GM23338 (cell line): ENCODE measurements around the gene CD59. TPM values are rescaled to one million over a fixed set of nuclear protein-coding genes. Genes with fewer than 3 reads are reported as not detected.
A peak's percentile ranks its signal among the peaks of the same experiment; 100 is the strongest.

ENCODE experiments used
- ATAC-seq: fragments of 200-7000 bp; cut with Tn5 transposase; 3 replicates; pipeline ENCODE4 v1.9.1; 2020
- DNase-seq: peaks from one replicate; pipeline ENCODE4 v3.0.0-alpha.2; 2015; ENCODE audit warnings: low spot score
- H2AFZ ChIP-seq: fragments of 200-600 bp; sonication (generic); 2 replicates; pipeline ENCODE4 v1.8.0; 2016; ENCODE audit warnings: antibody characterized with exemption, mild to moderate bottlenecking, moderate library complexity
- H3F3A ChIP-seq: fragments of 200-600 bp; sonication (generic); replicated peaks from 2 replicates; pipeline ENCODE4 v1.8.0; 2017; ENCODE audit warnings: antibody characterized with exemption, mixed run types, low read depth
- H3K27ac ChIP-seq: fragments of 200-600 bp; sonication (generic); 2 replicates; pipeline ENCODE4 v1.6.1; 2016; ENCODE audit warnings: low read depth
- H3K27me3 ChIP-seq: fragments of 200-600 bp; sonication (generic); 2 replicates; pipeline ENCODE4 v1.8.0; 2016; ENCODE audit warnings: mild to moderate bottlenecking, mixed run types, moderate library complexity; ENCODE audit not compliant: insufficient read depth
- H3K36me3 ChIP-seq: fragments of 200-600 bp; sonication (generic); 2 replicates; pipeline ENCODE4 v1.8.0; 2016; ENCODE audit warnings: mild to moderate bottlenecking; ENCODE audit not compliant: insufficient read depth
- H3K4me1 ChIP-seq: fragments of 200-600 bp; sonication (generic); 2 replicates; pipeline ENCODE4 v1.8.0; 2016; ENCODE audit warnings: mild to moderate bottlenecking, moderate library complexity; ENCODE audit not compliant: insufficient read depth
- H3K4me2 ChIP-seq: fragments of 200-600 bp; sonication (generic); 2 replicates; pipeline ENCODE4 v1.7.1; 2017; ENCODE audit warnings: mixed run types
- H3K4me3 ChIP-seq: fragments of 200-600 bp; sonication (generic); 2 replicates; pipeline ENCODE4 v1.6.1; 2016; ENCODE audit warnings: mixed run types
- H3K79me2 ChIP-seq: fragments of 200-600 bp; sonication (generic); replicated peaks from 2 replicates; pipeline ENCODE4 v1.8.0; 2017; ENCODE audit warnings: mild to moderate bottlenecking; ENCODE audit not compliant: insufficient read depth
- H3K9me2 ChIP-seq: fragments of 200-600 bp; sonication (generic); 2 replicates; pipeline ENCODE4 v1.8.0; 2017; ENCODE audit not compliant: insufficient read depth
- H4K20me1 ChIP-seq: fragments of 200-600 bp; sonication (generic); replicated peaks from 2 replicates; pipeline ENCODE4 v1.8.0; 2017; ENCODE audit warnings: mild to moderate bottlenecking; ENCODE audit not compliant: insufficient read depth
- H3K27ac Mint-ChIP-seq: 2 replicates; pipeline ENCODE4 v1.8.0; 2020; ENCODE audit warnings: inconsistent platforms, mild to moderate bottlenecking, moderate library complexity, mixed read lengths
- H3K27me3 Mint-ChIP-seq: 3 replicates; pipeline ENCODE4 v1.8.0; 2022; ENCODE audit warnings: low read depth, mild to moderate bottlenecking, moderate library complexity, mixed read lengths, inconsistent platforms; ENCODE audit not compliant: insufficient read depth, poor library complexity
- H3K36me3 Mint-ChIP-seq: 3 replicates; pipeline ENCODE4 v1.8.0; 2021; ENCODE audit warnings: low read depth, mild to moderate bottlenecking, inconsistent platforms, moderate library complexity, mixed read lengths
- H3K4me1 Mint-ChIP-seq: 3 replicates; pipeline ENCODE4 v1.8.0; 2020; ENCODE audit warnings: mild to moderate bottlenecking, inconsistent platforms, mixed read lengths
- H3K4me3 Mint-ChIP-seq: 3 replicates; pipeline ENCODE4 v1.8.0; 2021; ENCODE audit warnings: moderate library complexity, mild to moderate bottlenecking, inconsistent platforms, mixed read lengths
- H3K9me3 Mint-ChIP-seq: 3 replicates; pipeline ENCODE4 v1.8.0; 2020; ENCODE audit warnings: moderate library complexity, mild to moderate bottlenecking, inconsistent platforms, mixed read lengths
- CREB1 ChIP-seq: fragments of 250-450 bp; sonication (Bioruptor Pico); IDR thresholded peaks from 2 replicates; pipeline ENCODE4 v1.5.0; 2020; ENCODE audit warnings: low read depth, mild to moderate bottlenecking, moderate library complexity
- EZH2phosphoT487 ChIP-seq: fragments of 200-600 bp; sonication (generic); IDR thresholded peaks from one replicate; pipeline ENCODE4 v1.8.1; 2018; ENCODE audit warnings: antibody characterized with exemption; ENCODE audit not compliant: unreplicated experiment
- ZNF114 ChIP-seq: fragments of 250-450 bp; sonication (Bioruptor Pico); IDR thresholded peaks from 2 replicates; pipeline ENCODE4 v1.5.0; 2020; ENCODE audit warnings: mild to moderate bottlenecking, moderate library complexity
- polyA plus RNA-seq: library from polyadenylated mRNA; unstranded; fragments of >200 nt; fragmentation: Nextera tagmentation; extraction: Ambion mirVana; gene quantifications from 2 replicates; pipeline ENCODE4 v1.2.1, GENCODE V29; 2016
- total RNA-seq: library from RNA; depleted of rRNA; stranded (reverse); fragments of >200 nt; shearing (Covaris generic); gene quantifications from 2 replicates; pipeline ENCODE4 v1.2.3, GENCODE V29; 2014
- TF ChIP-seq, protein P1 (sequence below): fragments of 250-450 bp; sonication (Bioruptor Pico); IDR thresholded peaks from 2 replicates; pipeline ENCODE4 v1.5.0; 2020; ENCODE audit warnings: mild to moderate bottlenecking, moderate library complexity
- TF ChIP-seq, protein P2 (sequence below), 2 experiments: fragments of 200-600 bp in 1 of 2; sonication (generic) in 1 of 2; conservative IDR thresholded peaks; 2 replicates each; pipeline versions ENCODE4 v1.5.1 to v1.6.1; 2016 to 2017; ENCODE audit warnings: antibody characterized with exemption in 2 of 2, low read depth in 2 of 2, mild to moderate bottlenecking in 2 of 2, moderate library complexity in 1 of 2
- TF ChIP-seq, protein P3 (sequence below): IDR thresholded peaks from one replicate; pipeline ENCODE4 v1.6.1; 2018; ENCODE audit warnings: antibody characterized with exemption; ENCODE audit not compliant: unreplicated experiment

The CD59 gene
- total and polyA plus RNA-seq, 2 experiments from 2014 or later: 41.5 to 86.6 TPM

DNA sequence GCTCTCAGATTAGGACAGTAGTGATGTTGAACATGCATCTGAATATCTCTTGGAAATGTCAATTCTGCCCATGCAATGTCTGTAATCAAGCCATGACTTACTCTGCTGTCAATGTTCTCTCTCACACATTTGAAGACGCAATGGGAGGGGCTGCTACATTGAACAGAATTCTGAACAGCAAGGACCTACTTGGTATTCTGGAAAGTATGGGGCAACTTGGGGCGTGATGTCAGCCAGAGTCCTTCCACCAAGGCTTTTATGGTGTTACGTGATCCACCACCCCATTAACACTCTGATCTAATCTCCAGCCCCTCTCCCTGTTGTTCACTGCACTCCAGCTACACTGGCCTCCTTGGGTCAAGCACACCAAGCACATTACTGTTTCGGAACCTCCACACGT is 7.1 kb upstream of the CD59 start (continued):
- TF ChIP-seq, protein P1, sequence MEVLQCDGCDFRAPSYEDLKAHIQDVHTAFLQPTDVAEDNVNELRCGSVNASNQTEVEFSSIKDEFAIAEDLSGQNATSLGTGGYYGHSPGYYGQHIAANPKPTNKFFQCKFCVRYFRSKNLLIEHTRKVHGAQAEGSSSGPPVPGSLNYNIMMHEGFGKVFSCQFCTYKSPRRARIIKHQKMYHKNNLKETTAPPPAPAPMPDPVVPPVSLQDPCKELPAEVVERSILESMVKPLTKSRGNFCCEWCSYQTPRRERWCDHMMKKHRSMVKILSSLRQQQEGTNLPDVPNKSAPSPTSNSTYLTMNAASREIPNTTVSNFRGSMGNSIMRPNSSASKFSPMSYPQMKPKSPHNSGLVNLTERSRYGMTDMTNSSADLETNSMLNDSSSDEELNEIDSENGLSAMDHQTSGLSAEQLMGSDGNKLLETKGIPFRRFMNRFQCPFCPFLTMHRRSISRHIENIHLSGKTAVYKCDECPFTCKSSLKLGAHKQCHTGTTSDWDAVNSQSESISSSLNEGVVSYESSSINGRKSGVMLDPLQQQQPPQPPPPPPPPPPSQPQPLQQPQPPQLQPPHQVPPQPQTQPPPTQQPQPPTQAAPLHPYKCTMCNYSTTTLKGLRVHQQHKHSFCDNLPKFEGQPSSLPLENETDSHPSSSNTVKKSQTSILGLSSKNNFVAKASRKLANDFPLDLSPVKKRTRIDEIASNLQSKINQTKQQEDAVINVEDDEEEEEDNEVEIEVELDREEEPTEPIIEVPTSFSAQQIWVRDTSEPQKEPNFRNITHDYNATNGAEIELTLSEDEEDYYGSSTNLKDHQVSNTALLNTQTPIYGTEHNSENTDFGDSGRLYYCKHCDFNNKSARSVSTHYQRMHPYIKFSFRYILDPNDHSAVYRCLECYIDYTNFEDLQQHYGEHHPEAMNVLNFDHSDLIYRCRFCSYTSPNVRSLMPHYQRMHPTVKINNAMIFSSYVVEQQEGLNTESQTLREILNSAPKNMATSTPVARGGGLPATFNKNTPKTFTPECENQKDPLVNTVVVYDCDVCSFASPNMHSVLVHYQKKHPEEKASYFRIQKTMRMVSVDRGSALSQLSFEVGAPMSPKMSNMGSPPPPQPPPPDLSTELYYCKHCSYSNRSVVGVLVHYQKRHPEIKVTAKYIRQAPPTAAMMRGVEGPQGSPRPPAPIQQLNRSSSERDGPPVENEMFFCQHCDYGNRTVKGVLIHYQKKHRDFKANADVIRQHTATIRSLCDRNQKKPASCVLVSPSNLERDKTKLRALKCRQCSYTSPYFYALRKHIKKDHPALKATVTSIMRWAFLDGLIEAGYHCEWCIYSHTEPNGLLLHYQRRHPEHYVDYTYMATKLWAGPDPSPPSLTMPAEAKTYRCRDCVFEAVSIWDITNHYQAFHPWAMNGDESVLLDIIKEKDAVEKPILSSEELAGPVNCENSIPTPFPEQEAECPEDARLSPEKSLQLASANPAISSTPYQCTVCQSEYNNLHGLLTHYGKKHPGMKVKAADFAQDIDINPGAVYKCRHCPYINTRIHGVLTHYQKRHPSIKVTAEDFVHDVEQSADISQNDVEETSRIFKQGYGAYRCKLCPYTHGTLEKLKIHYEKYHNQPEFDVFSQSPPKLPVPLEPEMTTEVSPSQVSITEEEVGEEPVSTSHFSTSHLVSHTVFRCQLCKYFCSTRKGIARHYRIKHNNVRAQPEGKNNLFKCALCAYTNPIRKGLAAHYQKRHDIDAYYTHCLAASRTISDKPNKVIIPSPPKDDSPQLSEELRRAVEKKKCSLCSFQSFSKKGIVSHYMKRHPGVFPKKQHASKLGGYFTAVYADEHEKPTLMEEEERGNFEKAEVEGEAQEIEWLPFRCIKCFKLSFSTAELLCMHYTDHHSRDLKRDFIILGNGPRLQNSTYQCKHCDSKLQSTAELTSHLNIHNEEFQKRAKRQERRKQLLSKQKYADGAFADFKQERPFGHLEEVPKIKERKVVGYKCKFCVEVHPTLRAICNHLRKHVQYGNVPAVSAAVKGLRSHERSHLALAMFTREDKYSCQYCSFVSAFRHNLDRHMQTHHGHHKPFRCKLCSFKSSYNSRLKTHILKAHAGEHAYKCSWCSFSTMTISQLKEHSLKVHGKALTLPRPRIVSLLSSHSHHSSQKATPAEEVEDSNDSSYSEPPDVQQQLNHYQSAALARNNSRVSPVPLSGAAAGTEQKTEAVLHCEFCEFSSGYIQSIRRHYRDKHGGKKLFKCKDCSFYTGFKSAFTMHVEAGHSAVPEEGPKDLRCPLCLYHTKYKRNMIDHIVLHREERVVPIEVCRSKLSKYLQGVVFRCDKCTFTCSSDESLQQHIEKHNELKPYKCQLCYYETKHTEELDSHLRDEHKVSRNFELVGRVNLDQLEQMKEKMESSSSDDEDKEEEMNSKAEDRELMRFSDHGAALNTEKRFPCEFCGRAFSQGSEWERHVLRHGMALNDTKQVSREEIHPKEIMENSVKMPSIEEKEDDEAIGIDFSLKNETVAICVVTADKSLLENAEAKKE (CRISPR knock-in tag): no peak
- TF ChIP-seq ZNF114 (CRISPR knock-in tag) (no peak), CREB1 (CRISPR knock-in tag) (no peak), EZH2phosphoT487 (no peak)

DNA sequence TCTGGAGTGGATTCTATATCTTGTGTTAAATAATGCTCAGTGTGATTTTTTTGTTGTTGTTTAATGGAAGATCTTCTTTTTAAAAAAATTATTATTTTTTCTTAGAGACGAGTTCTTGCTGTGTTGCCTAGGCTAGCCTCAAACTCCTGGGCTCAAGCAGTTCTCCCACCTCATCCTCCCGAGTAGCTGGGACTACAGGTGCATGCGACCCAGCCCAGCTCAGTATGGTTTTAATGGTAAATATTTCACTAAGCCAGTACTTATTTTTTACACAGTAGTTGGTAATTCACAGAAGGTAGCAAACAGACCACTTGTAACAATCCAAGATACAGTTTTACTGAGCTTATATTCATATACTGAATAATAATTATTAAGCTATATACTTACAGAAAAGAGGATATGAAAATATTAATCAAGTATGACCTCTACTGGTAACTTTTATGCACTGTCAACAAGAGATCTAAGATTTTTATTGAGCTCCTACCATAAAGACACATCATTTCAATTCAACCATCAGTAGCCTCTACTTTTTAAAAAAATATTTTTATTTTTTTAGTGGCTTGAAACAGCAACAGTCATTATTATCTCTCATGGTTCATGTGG is 6.1 kb upstream of the CD59 start:
- Histone ChIP-seq H3K36me3 (no peaks in the 10 kb centered on the region), H2AFZ (no peak overlapping the region), H3K4me2 (no peak overlapping the region), H3K27ac (no peak overlapping the region), H3K4me3 (no peak overlapping the region), H3K27me3 (no peaks in the 10 kb centered on the region), H4K20me1 (no peaks in the 10 kb centered on the region), H3K79me2 (no peaks in the 10 kb centered on the region), H3K9me2 (no peaks in the 10 kb centered on the region), H3F3A (no peaks in the 10 kb centered on the region), H3K4me1 (peaks cover 3% of the 10 kb centered on the region; the same call in 1 of the 2 replicates)
- peaks cover 3% of the 10 kb centered on the region; the same call in 2 of the 3 replicates for H3K4me1 Mint-ChIP-seq
- TF ChIP-seq, protein P2, sequence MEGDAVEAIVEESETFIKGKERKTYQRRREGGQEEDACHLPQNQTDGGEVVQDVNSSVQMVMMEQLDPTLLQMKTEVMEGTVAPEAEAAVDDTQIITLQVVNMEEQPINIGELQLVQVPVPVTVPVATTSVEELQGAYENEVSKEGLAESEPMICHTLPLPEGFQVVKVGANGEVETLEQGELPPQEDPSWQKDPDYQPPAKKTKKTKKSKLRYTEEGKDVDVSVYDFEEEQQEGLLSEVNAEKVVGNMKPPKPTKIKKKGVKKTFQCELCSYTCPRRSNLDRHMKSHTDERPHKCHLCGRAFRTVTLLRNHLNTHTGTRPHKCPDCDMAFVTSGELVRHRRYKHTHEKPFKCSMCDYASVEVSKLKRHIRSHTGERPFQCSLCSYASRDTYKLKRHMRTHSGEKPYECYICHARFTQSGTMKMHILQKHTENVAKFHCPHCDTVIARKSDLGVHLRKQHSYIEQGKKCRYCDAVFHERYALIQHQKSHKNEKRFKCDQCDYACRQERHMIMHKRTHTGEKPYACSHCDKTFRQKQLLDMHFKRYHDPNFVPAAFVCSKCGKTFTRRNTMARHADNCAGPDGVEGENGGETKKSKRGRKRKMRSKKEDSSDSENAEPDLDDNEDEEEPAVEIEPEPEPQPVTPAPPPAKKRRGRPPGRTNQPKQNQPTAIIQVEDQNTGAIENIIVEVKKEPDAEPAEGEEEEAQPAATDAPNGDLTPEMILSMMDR (conservative IDR thresholded peaks at IDR 0.05; ENCODE audit: low read depth in 2 of 2): peak in 1 of 2 experiments; percentile 37; a peak in 3 of 4 replicates
- TF ChIP-seq, protein P3, sequence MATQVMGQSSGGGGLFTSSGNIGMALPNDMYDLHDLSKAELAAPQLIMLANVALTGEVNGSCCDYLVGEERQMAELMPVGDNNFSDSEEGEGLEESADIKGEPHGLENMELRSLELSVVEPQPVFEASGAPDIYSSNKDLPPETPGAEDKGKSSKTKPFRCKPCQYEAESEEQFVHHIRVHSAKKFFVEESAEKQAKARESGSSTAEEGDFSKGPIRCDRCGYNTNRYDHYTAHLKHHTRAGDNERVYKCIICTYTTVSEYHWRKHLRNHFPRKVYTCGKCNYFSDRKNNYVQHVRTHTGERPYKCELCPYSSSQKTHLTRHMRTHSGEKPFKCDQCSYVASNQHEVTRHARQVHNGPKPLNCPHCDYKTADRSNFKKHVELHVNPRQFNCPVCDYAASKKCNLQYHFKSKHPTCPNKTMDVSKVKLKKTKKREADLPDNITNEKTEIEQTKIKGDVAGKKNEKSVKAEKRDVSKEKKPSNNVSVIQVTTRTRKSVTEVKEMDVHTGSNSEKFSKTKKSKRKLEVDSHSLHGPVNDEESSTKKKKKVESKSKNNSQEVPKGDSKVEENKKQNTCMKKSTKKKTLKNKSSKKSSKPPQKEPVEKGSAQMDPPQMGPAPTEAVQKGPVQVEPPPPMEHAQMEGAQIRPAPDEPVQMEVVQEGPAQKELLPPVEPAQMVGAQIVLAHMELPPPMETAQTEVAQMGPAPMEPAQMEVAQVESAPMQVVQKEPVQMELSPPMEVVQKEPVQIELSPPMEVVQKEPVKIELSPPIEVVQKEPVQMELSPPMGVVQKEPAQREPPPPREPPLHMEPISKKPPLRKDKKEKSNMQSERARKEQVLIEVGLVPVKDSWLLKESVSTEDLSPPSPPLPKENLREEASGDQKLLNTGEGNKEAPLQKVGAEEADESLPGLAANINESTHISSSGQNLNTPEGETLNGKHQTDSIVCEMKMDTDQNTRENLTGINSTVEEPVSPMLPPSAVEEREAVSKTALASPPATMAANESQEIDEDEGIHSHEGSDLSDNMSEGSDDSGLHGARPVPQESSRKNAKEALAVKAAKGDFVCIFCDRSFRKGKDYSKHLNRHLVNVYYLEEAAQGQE: no peak
- no peaks in the 10 kb centered on the region for H3K27me3 Mint-ChIP-seq
- H3K27ac Mint-ChIP-seq: no peak overlapping the region
- no peaks in the 10 kb centered on the region for H3K36me3 Mint-ChIP-seq
- H3K4me3 Mint-ChIP-seq: no peak overlapping the region
- no peak for DNase-seq
- H3K9me3 Mint-ChIP-seq: no peaks in the 10 kb centered on the region
- ATAC-seq: no peak
